ENCODE data around the gene SOX6.
"Not testable (repeated sequence)": the region's sequence is repeated elsewhere in the genome, so short reads cannot be mapped to it uniquely, and the experiment has no call there.

The SOX6 gene

GRCh38 chr11:16184588-16184987, 171.8 kb downstream of the SOX6 start:
- peak in 1 of 3 experiments; percentile 40 for DNase-seq

GRCh38 chr11:16182553-16182952, 173.8 kb downstream of the SOX6 start:
- no peak for DNase-seq

GRCh38 chr11:16180868-16181267, 175.5 kb downstream of the SOX6 start:
- no peak for DNase-seq

GRCh38 chr11:16179676-16180075, 176.7 kb downstream of the SOX6 start:
- no peak for DNase-seq

- no peak for DNase-seq
Observed at GRCh38 chr11:16178273-16178672, 178.1 kb downstream of the SOX6 start.

- no peak for DNase-seq
Observed at GRCh38 chr11:16177688-16178087, 178.7 kb downstream of the SOX6 start.

GRCh38 chr11:16173798-16174197, 182.5 kb downstream of the SOX6 start:
- DNase-seq, result no peak

- no peak for DNase-seq
Observed at GRCh38 chr11:16171882-16172281, 184.5 kb downstream of the SOX6 start.

- DNase-seq, result peak in 2 of 3 experiments; percentile 29 to 30
Observed at GRCh38 chr11:16169956-16170847, 186.1 kb downstream of the SOX6 start.

- no peak for DNase-seq
Observed at GRCh38 chr11:16169541-16169940, 186.8 kb downstream of the SOX6 start.

GRCh38 chr11:16167706-16168487, 188.4 kb downstream of the SOX6 start:
- DNase-seq, result no peak

- DNase-seq, result no peak
Observed at GRCh38 chr11:16166571-16166970, 189.8 kb downstream of the SOX6 start.

- DNase-seq, result peak in 2 of 3 experiments; percentile 40 to 68
Observed at GRCh38 chr11:16160146-16160545, 196.2 kb downstream of the SOX6 start.

- no peak for DNase-seq
Observed at GRCh38 chr11:16158426-16158994, 197.8 kb downstream of the SOX6 start.

GRCh38 chr11:16157327-16157726, 199.0 kb downstream of the SOX6 start:
- DNase-seq, result no peak

- DNase-seq, result no peak
Observed at GRCh38 chr11:16155448-16155847, 200.9 kb downstream of the SOX6 start.

- DNase-seq, result no peak
Observed at GRCh38 chr11:16154715-16155396, 201.5 kb downstream of the SOX6 start.

GRCh38 chr11:16153951-16154350, 202.4 kb downstream of the SOX6 start:
- no peak for DNase-seq

GRCh38 chr11:16151138-16151537, 205.2 kb downstream of the SOX6 start:
- no peak for DNase-seq

GRCh38 chr11:16149476-16149875, 206.9 kb downstream of the SOX6 start:
- DNase-seq, result no peak

- DNase-seq, result no peak
Observed at GRCh38 chr11:16148301-16148931, 207.9 kb downstream of the SOX6 start.

GRCh38 chr11:16146980-16147379, 209.4 kb downstream of the SOX6 start:
- DNase-seq, result not testable (repeated sequence)

Measured in NCI-H1417 (cell line).